Spleen (tissue), 11 donors: ENCODE data around the gene ESR1. TPM values are rescaled to one million over a fixed set of nuclear protein-coding genes. Genes with fewer than 3 reads are reported as not detected.

ENCODE experiments used
- DNase-seq: peaks from one replicate; pipeline ENCODE4 v3.0.0-alpha.2; 2020
- H3K27ac ChIP-seq, 8 donors: fragments of 200-600 bp; sonication (generic) in 7 of 8; 1 replicate in 4 of 8; 2 replicates in 4 of 8; pipeline versions ENCODE4 v1.5.0 to v1.8.0; 2016 to 2021; ENCODE audit warnings: inconsistent platforms in 4 of 8, mild to moderate bottlenecking in 4 of 8, moderate library complexity in 1 of 8
- H3K27me3 ChIP-seq, 7 donors: fragments of 200-600 bp; sonication (generic) in 6 of 7; replicated peaks in 1 of 7; 1 replicate in 4 of 7; 2 replicates in 3 of 7; pipeline versions ENCODE4 v1.5.0 to v1.8.0; 2016 to 2021; ENCODE audit warnings: inconsistent platforms in 3 of 7, mild to moderate bottlenecking in 1 of 7
- H3K36me3 ChIP-seq, 6 donors: fragments of 200-600 bp; sonication (generic) in 5 of 6; 1 replicate in 4 of 6; 2 replicates in 2 of 6; pipeline versions ENCODE4 v1.5.0 to v1.8.0; 2016 to 2021; ENCODE audit warnings: inconsistent platforms in 2 of 6
- H3K4me1 ChIP-seq, 6 donors: fragments of 200-600 bp; sonication (generic) in 5 of 6; 1 replicate in 3 of 6; 2 replicates in 3 of 6; pipeline versions ENCODE4 v1.5.0 to v1.8.0; 2016 to 2021; ENCODE audit warnings: inconsistent platforms in 3 of 6
- H3K4me3 ChIP-seq, 8 donors: fragments of 200-600 bp; sonication (generic) in 7 of 8; 1 replicate in 4 of 8; 2 replicates in 4 of 8; pipeline versions ENCODE4 v1.5.0 to v1.8.0; 2016 to 2021; ENCODE audit warnings: inconsistent platforms in 4 of 8, mild to moderate bottlenecking in 4 of 8, moderate library complexity in 2 of 8
- H3K9me3 ChIP-seq, 8 donors: fragments of 200-600 bp; sonication (generic) in 7 of 8; 1 replicate in 4 of 8; 2 replicates in 4 of 8; pipeline versions ENCODE4 v1.5.0 to v1.8.0; 2016 to 2021; ENCODE audit warnings: inconsistent platforms in 4 of 8
- POLR2A ChIP-seq, 3 donors: fragments of 450-650 bp; IDR thresholded peaks; one replicate each; pipeline ENCODE4 v1.5.1; 2017; ENCODE audit warnings: antibody characterized with exemption in 3 of 3, mild to moderate bottlenecking in 1 of 3
- POLR2AphosphoS5 ChIP-seq, 3 donors: sonication (generic); formaldehyde crosslinking; IDR thresholded peaks; one replicate each; pipeline ENCODE4 v1.5.1; 2017; ENCODE audit warnings: antibody characterized with exemption in 3 of 3
- WGBS, 5 donors: extraction: QIAGEN DNeasy Blood & Tissue Kit in 3 of 5; methylation state at CpG; one replicate each; pipeline versions ENCODE4 v1.1.5 to v1.1.7; 2013 to 2018; 5-methylcytosine and 5-hydroxymethylcytosine counted together
- intact Hi-C: fragments of 100-400 bp; cut with DNase I; formaldehyde crosslinking; loops from one replicate; pipeline ENCODE4 v1.15.0; 2023; ENCODE audit warnings: low total_unique reads
- polyA plus RNA-seq, 3 donors: library from polyadenylated mRNA; stranded (reverse); fragments of 200-250 nt; gene quantifications; one replicate each; pipeline ENCODE4 v1.2.1, GENCODE V29; 2013
- total RNA-seq, 7 donors: library from RNA; depleted of rRNA in 3 of 7; stranded (reverse); fragments of >200 nt in 3 of 7; fragmentation: NEBNext Ultra II Directional in 4 of 7; extraction: Animal tissue kit (Norgen Biotek cat#: 25700) in 4 of 7; gene quantifications; one replicate each; pipeline versions ENCODE4 v1.1.0 to v1.2.1, GENCODE V29; 2016 to 2021
- TF ChIP-seq, protein P1 (sequence below), 11 experiments: fragments of 200-600 bp in 7 of 11; fragments of 450-650 bp in 4 of 11; sonication (generic) in 4 of 11; IDR thresholded peaks in 8 of 11; conservative IDR thresholded peaks in 3 of 11; 1 replicate in 7 of 11; 2 replicates in 4 of 11; pipeline versions ENCODE4 v1.4.0 to v1.8.0; 2016 to 2021; ENCODE audit warnings: antibody characterized with exemption in 11 of 11, inconsistent platforms in 4 of 11, mild to moderate bottlenecking in 1 of 11
- donor health status: healthy with polysubstance abuse.
- donor health status: DM: no; HTN: no; CAD: no; lungs with moderate emphysema.
- donor health status: DM: no; HTN: no; CAD: no.
- donor health status: Bipolar disorder and iron deficiency.
- donor health status: healthy.
- donor health status: DM: no; HTN: no; CAD: no.
- donor health status: DM: yes; HTN: yes; CAD: no.

Gene ESR1
- total and polyA plus RNA-seq, 10 donors = 0.35 to 7.3 (median 3.2) TPM

DNA sequence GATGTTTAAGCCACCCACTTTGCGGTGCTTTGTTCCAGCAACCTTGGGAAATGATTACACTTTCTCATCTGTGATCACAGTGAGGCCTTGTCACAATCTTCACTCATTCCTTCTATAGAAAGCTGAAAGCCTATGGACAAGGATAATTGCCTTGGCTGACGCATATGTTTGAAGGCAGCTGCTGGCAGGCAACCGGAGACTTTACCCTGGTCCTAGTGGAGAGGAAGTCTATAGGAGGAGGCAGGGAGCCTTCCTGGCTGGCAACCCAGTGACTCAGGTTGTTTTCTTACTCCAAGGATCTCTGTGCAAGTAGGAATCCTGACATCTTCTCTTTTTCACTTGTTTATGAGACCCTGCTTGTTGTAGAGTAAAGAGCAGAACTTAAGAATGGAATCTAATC, 34.1 kb upstream of the ESR1 start:
- no peak overlapping the region for H3K4me3 ChIP-seq
- intact Hi-C loops = no loop called here
- no peak overlapping the region for H3K27ac ChIP-seq
- H3K9me3 ChIP-seq = no peaks in the 10 kb centered on the region
- TF ChIP-seq, protein P1, sequence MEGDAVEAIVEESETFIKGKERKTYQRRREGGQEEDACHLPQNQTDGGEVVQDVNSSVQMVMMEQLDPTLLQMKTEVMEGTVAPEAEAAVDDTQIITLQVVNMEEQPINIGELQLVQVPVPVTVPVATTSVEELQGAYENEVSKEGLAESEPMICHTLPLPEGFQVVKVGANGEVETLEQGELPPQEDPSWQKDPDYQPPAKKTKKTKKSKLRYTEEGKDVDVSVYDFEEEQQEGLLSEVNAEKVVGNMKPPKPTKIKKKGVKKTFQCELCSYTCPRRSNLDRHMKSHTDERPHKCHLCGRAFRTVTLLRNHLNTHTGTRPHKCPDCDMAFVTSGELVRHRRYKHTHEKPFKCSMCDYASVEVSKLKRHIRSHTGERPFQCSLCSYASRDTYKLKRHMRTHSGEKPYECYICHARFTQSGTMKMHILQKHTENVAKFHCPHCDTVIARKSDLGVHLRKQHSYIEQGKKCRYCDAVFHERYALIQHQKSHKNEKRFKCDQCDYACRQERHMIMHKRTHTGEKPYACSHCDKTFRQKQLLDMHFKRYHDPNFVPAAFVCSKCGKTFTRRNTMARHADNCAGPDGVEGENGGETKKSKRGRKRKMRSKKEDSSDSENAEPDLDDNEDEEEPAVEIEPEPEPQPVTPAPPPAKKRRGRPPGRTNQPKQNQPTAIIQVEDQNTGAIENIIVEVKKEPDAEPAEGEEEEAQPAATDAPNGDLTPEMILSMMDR (IDR thresholded peaks at IDR 0.05 in 8 of 11, conservative IDR thresholded peaks at IDR 0.05 in 3 of 11) = no peak
- TF ChIP-seq POLR2AphosphoS5 (IDR thresholded peaks at IDR 0.05) = no peak
- no peaks in the 10 kb centered on the region for H3K36me3 ChIP-seq
- 83 to 97% (median 94%) methylated on average over 3 of the region's 3 CpGs for WGBS, 5 donors
- DNase-seq = no peak
- no peaks in the 10 kb centered on the region for H3K27me3 ChIP-seq
- no peaks in the 10 kb centered on the region for H3K4me1 ChIP-seq

DNA sequence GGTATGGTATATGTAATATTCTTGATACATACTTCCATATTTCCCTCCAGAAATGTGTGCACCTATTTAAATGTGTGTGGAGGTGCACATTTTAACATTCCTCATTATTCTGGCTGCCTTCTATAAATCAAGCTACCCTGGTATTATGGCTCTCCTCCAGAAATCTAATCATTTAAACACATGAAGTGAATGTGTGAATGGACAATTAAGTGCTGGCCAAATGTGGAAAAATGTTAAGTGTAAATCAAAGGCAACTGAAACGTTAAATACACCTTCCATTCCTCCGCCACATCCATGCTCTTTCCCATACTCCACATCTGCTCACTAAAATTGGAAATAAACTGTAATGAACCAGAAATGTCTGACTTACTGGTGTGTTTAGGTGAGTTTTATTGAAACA, 24.9 kb upstream of the ESR1 start:
- DNase-seq = no peak
- Histone ChIP-seq H3K4me1 (no peaks in the 10 kb centered on the region), H3K27ac (no peak overlapping the region), H3K36me3 (no peaks in the 10 kb centered on the region), H3K27me3 (no peaks in the 10 kb centered on the region), H3K4me3 (no peak overlapping the region), H3K9me3 (peaks cover 0 to 3% (median 0%) of the 10 kb centered on the region in 8 donors)
- 82 to 91% (median 86%) methylated on average over 2 of the region's 2 CpGs for WGBS, 5 donors
- intact Hi-C loops = no loop called here
- TF ChIP-seq, protein P1 (IDR thresholded peaks at IDR 0.05 in 8 of 11, conservative IDR thresholded peaks at IDR 0.05 in 3 of 11) = no peak
- TF ChIP-seq POLR2A (IDR thresholded peaks at IDR 0.05) = no peak
- TF ChIP-seq POLR2AphosphoS5 (IDR thresholded peaks at IDR 0.05) = no peak

DNA sequence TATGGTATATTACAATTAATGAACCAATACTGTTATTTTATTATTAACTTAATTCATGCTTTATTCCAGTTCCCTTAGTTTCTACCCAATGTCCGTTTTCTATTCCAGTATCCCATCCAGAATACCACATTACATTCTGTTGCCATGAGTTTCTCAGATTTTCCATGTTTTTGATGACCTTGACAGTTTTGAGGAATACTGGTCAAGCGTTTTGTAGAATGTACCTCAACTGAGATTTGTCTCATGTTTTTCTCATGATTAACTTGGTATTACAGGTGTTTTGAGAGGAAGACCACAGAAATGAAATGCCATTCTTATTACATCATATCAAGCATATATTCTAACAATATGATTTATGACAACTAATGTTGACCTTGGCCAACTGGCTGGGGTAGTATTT, 23.8 kb upstream of the ESR1 start:
- Histone ChIP-seq H3K27me3 (no peaks in the 10 kb centered on the region), H3K4me3 (no peak overlapping the region), H3K36me3 (no peaks in the 10 kb centered on the region), H3K9me3 (peaks cover 0 to 13% (median 0%) of the 10 kb centered on the region in 8 donors), H3K4me1 (no peaks in the 10 kb centered on the region), H3K27ac (no peak overlapping the region)
- DNase-seq = no peak
- 78 to 92% (median 81%) methylated on average over 2 of the region's 2 CpGs for WGBS, 5 donors
- intact Hi-C loops = no loop called here
- TF ChIP-seq, protein P1 (IDR thresholded peaks at IDR 0.05 in 8 of 11, conservative IDR thresholded peaks at IDR 0.05 in 3 of 11) = no peak
- TF ChIP-seq POLR2A (IDR thresholded peaks at IDR 0.05) (no peak), POLR2AphosphoS5 (IDR thresholded peaks at IDR 0.05) (no peak)

DNA sequence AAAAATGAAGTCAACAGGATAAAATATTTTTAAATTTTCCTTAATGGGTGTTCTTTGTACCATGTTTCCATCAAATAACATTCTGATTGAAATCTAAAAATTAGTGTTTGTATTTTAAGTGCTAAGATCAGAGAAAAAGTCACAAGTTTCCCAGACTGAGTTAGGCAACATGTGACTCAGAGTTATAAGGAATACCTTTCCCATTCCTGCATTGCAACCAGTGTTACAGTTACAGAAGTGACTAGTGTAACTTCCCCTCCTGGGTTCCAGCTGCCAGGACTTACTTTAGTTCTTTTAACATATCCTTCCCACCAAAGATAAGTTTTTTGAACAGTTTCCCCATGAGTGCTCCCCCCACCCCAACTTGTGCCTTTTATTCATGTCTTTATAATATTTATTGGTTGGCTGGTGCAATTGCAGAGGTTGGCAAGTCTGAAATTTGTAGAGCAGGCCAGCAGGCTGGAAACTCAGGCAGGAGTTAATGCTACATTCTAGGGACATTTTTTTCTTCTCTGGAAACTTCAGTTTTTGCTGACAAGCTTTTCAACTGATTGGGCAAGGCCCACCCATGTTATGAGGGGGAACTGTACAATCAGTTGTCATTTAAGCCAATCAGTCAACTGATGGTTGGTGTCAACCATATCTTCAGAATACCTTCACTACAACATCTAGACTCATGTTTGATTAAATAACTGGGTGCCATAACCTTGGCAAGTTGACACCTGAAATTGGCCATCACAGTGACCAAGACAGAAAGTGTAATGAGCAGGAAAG, 22.9 kb upstream of the ESR1 start:
- intact Hi-C loops = no loop called here
- H3K27me3 ChIP-seq = no peaks in the 10 kb centered on the region
- no peak overlapping the region for H3K4me3 ChIP-seq
- H3K4me1 ChIP-seq = no peaks in the 10 kb centered on the region
- no peak for TF ChIP-seq POLR2AphosphoS5 (IDR thresholded peaks at IDR 0.05)
- TF ChIP-seq POLR2A (IDR thresholded peaks at IDR 0.05) = no peak
- TF ChIP-seq, protein P1 (IDR thresholded peaks at IDR 0.05 in 8 of 11, conservative IDR thresholded peaks at IDR 0.05 in 3 of 11) = no peak
- no peak for DNase-seq
- H3K27ac ChIP-seq = no peak overlapping the region
- peaks cover 0 to 13% (median 0%) of the 10 kb centered on the region in 8 donors for H3K9me3 ChIP-seq
- H3K36me3 ChIP-seq = no peaks in the 10 kb centered on the region
